ENCODE data around the gene OTOP3.

GRCh38 chr17:74924250-74924948 is 11.3 kb upstream of the OTOP3 start, which contains the start of gene OTOP2:
- TF ChIP-seq CTCF (conservative IDR thresholded peaks at IDR 0.05) (no peak), EZH2 (IDR thresholded peaks at IDR 0.05; ENCODE audit: low read depth) (no peak)
